Tibial nerve (tissue), 4 donors: Measurements from ENCODE around the gene KIRREL3. TPM values are rescaled to one million over a fixed set of nuclear protein-coding genes. Genes with fewer than 3 reads are reported as not detected.

ENCODE experiments used
- DNase-seq, 2 donors: peaks; one replicate each; pipeline ENCODE4 v3.0.0-alpha.2; 2019; ENCODE audit warnings: low spot score in 2 of 2
- H3K27ac ChIP-seq, 4 donors: fragments of 200-600 bp; sonication (generic) in 3 of 4; one replicate each; pipeline ENCODE4 v1.5.1; 2017 to 2019; ENCODE audit warnings: mild to moderate bottlenecking in 1 of 4
- H3K27me3 ChIP-seq, 2 donors: fragments of 200-600 bp; sonication (generic) in 1 of 2; one replicate each; pipeline versions ENCODE4 v1.5.1 to v1.6.0; 2017 to 2019
- H3K36me3 ChIP-seq, 3 donors: fragments of 200-600 bp; sonication (generic); one replicate each; pipeline ENCODE4 v1.5.1; 2018 to 2019
- H3K4me1 ChIP-seq, 4 donors: fragments of 200-600 bp; sonication (generic) in 3 of 4; one replicate each; pipeline ENCODE4 v1.5.1; 2017 to 2019
- H3K4me3 ChIP-seq, 4 donors: fragments of 200-600 bp; sonication (generic) in 3 of 4; one replicate each; pipeline ENCODE4 v1.5.1; 2017 to 2019; ENCODE audit warnings: mild to moderate bottlenecking in 1 of 4, moderate library complexity in 1 of 4
- H3K9me3 ChIP-seq, 4 donors: fragments of 200-600 bp; sonication (generic) in 3 of 4; one replicate each; pipeline ENCODE4 v1.5.1; 2017 to 2019
- CTCF ChIP-seq, 5 experiments: fragments of 200-600 bp in 3 of 5; fragments of 450-650 bp in 2 of 5; sonication (generic) in 3 of 5; IDR thresholded peaks; one replicate each; pipeline ENCODE4 v1.5.1; 2016 to 2019; ENCODE audit warnings: antibody characterized with exemption in 5 of 5, mild to moderate bottlenecking in 3 of 5, moderate library complexity in 2 of 5
- EP300 ChIP-seq, 2 donors: sonication (generic); formaldehyde crosslinking; IDR thresholded peaks; one replicate each; pipeline ENCODE4 v1.6.1; 2017; ENCODE audit warnings: antibody characterized with exemption in 2 of 2, mild to moderate bottlenecking in 1 of 2
- POLR2A ChIP-seq, 2 donors: fragments of 450-650 bp; IDR thresholded peaks; one replicate each; pipeline ENCODE4 v1.6.1; 2017; ENCODE audit warnings: antibody characterized with exemption in 2 of 2, mild to moderate bottlenecking in 2 of 2, moderate library complexity in 2 of 2
- WGBS, 2 donors: methylation state at CpG; one replicate each; pipeline ENCODE4 v1.1.5; 2018; 5-methylcytosine and 5-hydroxymethylcytosine counted together
- total RNA-seq, 4 donors: library from RNA; depleted of rRNA; stranded (reverse); fragments of >200 nt; gene quantifications; one replicate each; pipeline ENCODE4 v1.1.0, GENCODE V29; 2016

The KIRREL3 gene
- total RNA-seq, 4 donors from 2014 or later: not detected

DNA sequence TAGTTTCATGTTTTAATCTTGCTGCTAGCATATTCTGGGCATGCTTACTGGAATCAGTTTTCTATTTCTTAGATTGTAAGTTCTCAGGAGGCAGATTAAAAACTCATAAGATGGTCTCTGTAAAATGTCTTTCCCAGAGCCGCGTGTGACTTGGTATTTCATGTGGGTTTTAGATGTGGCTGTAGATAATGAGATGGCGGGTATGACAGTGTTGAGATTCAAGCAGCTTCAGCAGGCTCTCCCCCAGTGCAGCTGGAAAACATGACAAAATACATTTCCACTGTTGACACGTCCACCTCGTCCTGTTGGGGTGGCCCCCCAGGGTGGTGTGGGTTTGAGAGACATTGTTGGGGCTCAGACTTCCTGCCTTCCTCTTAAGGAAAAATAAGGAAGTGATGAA is 106.8 kb downstream of the KIRREL3 start:
- TF ChIP-seq EP300 (IDR thresholded peaks at IDR 0.05): no peak
- TF ChIP-seq CTCF (IDR thresholded peaks at IDR 0.05): no peak
- TF ChIP-seq POLR2A (IDR thresholded peaks at IDR 0.05): no peak
- Histone ChIP-seq H3K27me3 (no peaks in the 10 kb centered on the region), H3K4me3 (no peak overlapping the region), H3K36me3 (no peaks in the 10 kb centered on the region), H3K27ac (no peak overlapping the region), H3K9me3 (peaks cover 0 to 17% (median 0%) of the 10 kb centered on the region in 4 donors), H3K4me1 (peaks cover 0 to 19% (median 6%) of the 10 kb centered on the region in 4 donors)
- DNase-seq: no peak
- 49 to 63% methylated on average over 5 of the region's 5 CpGs for WGBS, 2 donors

GRCh38 chr11:126892756-126893155 is 107.8 kb downstream of the KIRREL3 start:
- 71 to 74% methylated on average over 9 of the region's 9 CpGs for WGBS, 2 donors
- no peak for TF ChIP-seq POLR2A (IDR thresholded peaks at IDR 0.05)
- no peak for TF ChIP-seq EP300 (IDR thresholded peaks at IDR 0.05)
- TF ChIP-seq CTCF (IDR thresholded peaks at IDR 0.05): no peak
- Histone ChIP-seq H3K9me3 (peaks cover 0 to 17% (median 0%) of the 10 kb centered on the region in 4 donors), H3K4me1 (peaks cover 0 to 19% (median 6%) of the 10 kb centered on the region in 4 donors), H3K36me3 (no peaks in the 10 kb centered on the region), H3K4me3 (no peak overlapping the region), H3K27me3 (no peaks in the 10 kb centered on the region), H3K27ac (no peak overlapping the region)
- no peak for DNase-seq

DNA sequence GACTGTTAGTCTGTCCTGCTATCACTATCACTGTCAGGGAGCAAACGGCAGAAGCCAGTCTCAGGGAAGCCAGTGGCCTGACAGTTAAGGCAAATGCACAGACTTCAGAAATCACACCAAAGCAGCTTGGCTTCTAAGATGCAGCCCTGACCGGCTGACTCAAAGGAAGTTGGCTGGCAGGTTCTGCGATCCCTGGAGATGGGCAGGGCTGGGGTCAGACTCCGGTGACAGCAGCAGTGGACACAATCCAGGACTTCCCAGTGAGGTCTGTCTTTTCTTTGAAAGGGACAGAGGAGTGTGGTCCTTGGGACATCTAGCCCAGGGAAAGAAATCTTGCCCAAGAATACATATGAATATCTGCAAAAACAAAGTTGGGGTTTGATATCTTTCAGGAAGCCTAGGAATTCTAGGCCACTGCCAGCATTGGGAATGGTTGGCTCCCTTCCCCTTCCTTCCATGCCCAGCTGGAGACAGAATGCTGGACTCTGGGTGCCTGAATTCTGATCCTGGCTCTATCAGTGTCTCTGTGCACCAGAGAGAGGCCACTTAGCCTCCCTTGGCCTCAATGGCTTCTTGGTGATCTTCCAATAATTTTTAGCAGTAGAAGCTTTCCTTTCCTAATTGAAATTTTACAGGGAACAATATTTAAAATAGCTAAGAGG is 108.9 kb downstream of the KIRREL3 start:
- Histone ChIP-seq H3K4me3 (no peak overlapping the region), H3K27ac (no peak overlapping the region), H3K4me1 (peaks cover 0 to 19% (median 6%) of the 10 kb centered on the region in 4 donors), H3K36me3 (no peaks in the 10 kb centered on the region), H3K27me3 (no peaks in the 10 kb centered on the region), H3K9me3 (peaks cover 0 to 15% (median 0%) of the 10 kb centered on the region in 4 donors)
- WGBS, 2 donors: 33 to 48% methylated on average over 4 of the region's 4 CpGs
- TF ChIP-seq EP300 (IDR thresholded peaks at IDR 0.05) (no peak), POLR2A (IDR thresholded peaks at IDR 0.05) (no peak), CTCF (IDR thresholded peaks at IDR 0.05) (no peak)
- DNase-seq: no peak

- no peak for TF ChIP-seq EP300 (IDR thresholded peaks at IDR 0.05)
- TF ChIP-seq CTCF (IDR thresholded peaks at IDR 0.05): no peak
- TF ChIP-seq POLR2A (IDR thresholded peaks at IDR 0.05): no peak
- H3K27me3 ChIP-seq: no peaks in the 10 kb centered on the region
- H3K4me3 ChIP-seq: no peak overlapping the region
- no peak for DNase-seq
- H3K4me1 ChIP-seq: peaks cover 0 to 19% (median 6%) of the 10 kb centered on the region in 4 donors
- WGBS, 2 donors: 70 to 73% methylated on average over 7 of the region's 7 CpGs
- H3K27ac ChIP-seq: no peak overlapping the region
- no peaks in the 10 kb centered on the region for H3K36me3 ChIP-seq
- peaks cover 0 to 3% (median 0%) of the 10 kb centered on the region in 4 donors for H3K9me3 ChIP-seq
Observed at GRCh38 chr11:126890561-126890960, 110.0 kb downstream of the KIRREL3 start.

DNA sequence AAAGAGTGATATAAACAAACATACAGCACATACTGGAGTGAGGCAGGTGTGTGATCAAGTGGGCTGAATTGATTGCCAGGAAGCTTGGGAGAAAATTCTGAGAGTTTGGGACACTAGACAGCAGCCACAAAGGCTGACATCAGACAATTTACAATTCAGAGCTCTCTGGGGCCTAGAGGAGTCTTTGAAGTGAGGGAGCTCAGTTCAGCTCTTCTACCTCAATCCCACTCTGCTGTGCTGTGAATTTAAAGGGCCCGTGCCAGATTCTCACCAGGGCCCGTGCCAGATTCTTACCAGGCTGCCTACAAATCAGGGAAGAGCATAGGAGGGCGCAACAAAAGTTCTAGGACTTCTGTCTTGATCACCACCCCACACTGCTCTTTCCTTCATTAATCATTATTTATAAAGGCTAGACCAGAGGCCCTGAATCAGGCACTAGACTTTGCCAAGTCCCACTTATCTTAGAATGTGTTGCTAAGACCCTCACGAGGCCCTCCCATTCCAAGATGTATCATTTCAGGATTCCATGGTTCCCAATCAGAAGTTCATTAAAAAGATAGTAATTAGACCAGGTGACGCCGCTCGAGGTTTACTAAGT is 112.4 kb downstream of the KIRREL3 start:
- no peaks in the 10 kb centered on the region for H3K36me3 ChIP-seq
- 77 to 81% methylated on average over 7 of the region's 7 CpGs for WGBS, 2 donors

More for the DNA sequence above, 112.4 kb downstream of the KIRREL3 start:
- Histone ChIP-seq H3K4me3 (no peak overlapping the region), H3K27ac (no peak overlapping the region), H3K4me1 (peaks cover 0 to 19% (median 6%) of the 10 kb centered on the region in 4 donors), H3K9me3 (no peaks in the 10 kb centered on the region), H3K27me3 (no peaks in the 10 kb centered on the region)
- no peak for TF ChIP-seq POLR2A (IDR thresholded peaks at IDR 0.05)
- no peak for TF ChIP-seq CTCF (IDR thresholded peaks at IDR 0.05)
- TF ChIP-seq EP300 (IDR thresholded peaks at IDR 0.05): no peak
- DNase-seq: no peak
